ENCODE results near the gene CCDC170. TPM values are rescaled to one million over a fixed set of nuclear protein-coding genes. Genes with fewer than 3 reads are reported as not detected.

The CCDC170 gene
- total and polyA plus RNA-seq, 9 of the 15 experiments (the other 6 are each of a cell fraction or from before 2014, with no cell fraction given): 0.01 to 0.18 (median 0.05) TPM; not detected in 6

DNA sequence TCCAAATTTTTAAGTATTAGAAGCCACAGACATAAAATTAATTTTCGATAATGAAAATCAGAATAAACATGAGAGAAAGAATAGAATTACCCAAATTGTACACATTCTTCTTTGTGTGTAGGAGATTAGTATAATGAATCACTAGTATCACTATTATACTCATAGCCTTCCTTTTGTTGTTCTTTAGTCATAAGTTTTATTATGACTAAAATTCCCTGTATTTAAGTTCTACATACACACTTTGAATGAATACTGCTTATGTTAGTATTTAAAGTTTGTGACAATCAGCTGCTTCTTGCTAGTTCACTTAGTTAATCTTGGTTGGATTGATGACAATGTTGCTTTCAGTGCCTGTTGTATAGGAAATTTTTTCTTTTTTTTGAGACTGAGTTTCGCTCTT is 72.7 kb downstream of the CCDC170 start:
- POLR2A ChIA-PET: interaction anchor here (0.6 to 1.2 kb wide), 2 partner anchors 60 to 162 kb away, joined by 3 to 4 read pairs; no protein-coding TSS in a partner anchor
- DNase-seq (ENCODE audit: extremely low read depth in 1 of 4, low spot score in 3 of 4) (no peak), FAIRE-seq (no peak), ATAC-seq (no peak)
- no peak overlapping the region for H3K4me3 ChIP-seq
- H3K27me3 ChIP-seq (ENCODE audit: control insufficient read depth in 2 of 2, insufficient read depth in 2 of 2, low read length in 2 of 2): 0 out of 5 replicates have a peak, but pooled peaks cover 0 to 3% of the 10 kb centered on the region in 2 experiments
- WGBS (ENCODE audit: insufficient coverage, low coverage, missing lambda C conversion rate): 0% methylated on average over 2 of the region's 2 CpGs
- CTCF ChIA-PET (ENCODE audit: low intra/inter-chr PET ratio): no interaction called here
- no peak overlapping the region for H3K4me2 ChIP-seq (ENCODE audit: insufficient read depth, low read length)
- intact Hi-C loops (cut with micrococcal nuclease) (no loop called here), in situ Hi-C loops (cut with MboI) (no loop called here)
- H3K4me1 ChIP-seq (replicated peaks in 1 of 2; ENCODE audit: control insufficient read depth in 2 of 2, insufficient read depth in 2 of 2, low read length in 2 of 2): no peaks in the 10 kb centered on the region
- H3K27ac ChIP-seq (ENCODE audit: extremely low read depth, low read depth, low read length): no peak overlapping the region
- H3K36me3 ChIP-seq (ENCODE audit: control insufficient read depth, insufficient read depth, low read length): no peaks in the 10 kb centered on the region
- 0 out of 2 replicates have a peak, but pooled peaks cover 2% of the 10 kb centered on the region for H4K20me1 ChIP-seq (replicated peaks; ENCODE audit: control insufficient read depth, insufficient read depth, low read length)
- H3K9ac ChIP-seq (ENCODE audit: insufficient read depth in 1 of 2, low read depth in 2 of 2, low read length in 2 of 2): no peak overlapping the region
- H3K9me1 ChIP-seq (ENCODE audit: control insufficient read depth, insufficient read depth, low read length): no peaks in the 10 kb centered on the region
- no TSS peak for BruUV-seq (replicated peaks)
- no peak overlapping the region for H2AFZ ChIP-seq (ENCODE audit: low read depth, low read length)
- H3K79me2 ChIP-seq (ENCODE audit: control insufficient read depth, insufficient read depth, low read length): no peaks in the 10 kb centered on the region
- H3K9me3 ChIP-seq (replicated peaks; ENCODE audit: control insufficient read depth, insufficient read depth, low read depth, low read length): no peaks in the 10 kb centered on the region; the same call in 1 of the 2 replicates
- TF ChIP-seq, protein P1, sequence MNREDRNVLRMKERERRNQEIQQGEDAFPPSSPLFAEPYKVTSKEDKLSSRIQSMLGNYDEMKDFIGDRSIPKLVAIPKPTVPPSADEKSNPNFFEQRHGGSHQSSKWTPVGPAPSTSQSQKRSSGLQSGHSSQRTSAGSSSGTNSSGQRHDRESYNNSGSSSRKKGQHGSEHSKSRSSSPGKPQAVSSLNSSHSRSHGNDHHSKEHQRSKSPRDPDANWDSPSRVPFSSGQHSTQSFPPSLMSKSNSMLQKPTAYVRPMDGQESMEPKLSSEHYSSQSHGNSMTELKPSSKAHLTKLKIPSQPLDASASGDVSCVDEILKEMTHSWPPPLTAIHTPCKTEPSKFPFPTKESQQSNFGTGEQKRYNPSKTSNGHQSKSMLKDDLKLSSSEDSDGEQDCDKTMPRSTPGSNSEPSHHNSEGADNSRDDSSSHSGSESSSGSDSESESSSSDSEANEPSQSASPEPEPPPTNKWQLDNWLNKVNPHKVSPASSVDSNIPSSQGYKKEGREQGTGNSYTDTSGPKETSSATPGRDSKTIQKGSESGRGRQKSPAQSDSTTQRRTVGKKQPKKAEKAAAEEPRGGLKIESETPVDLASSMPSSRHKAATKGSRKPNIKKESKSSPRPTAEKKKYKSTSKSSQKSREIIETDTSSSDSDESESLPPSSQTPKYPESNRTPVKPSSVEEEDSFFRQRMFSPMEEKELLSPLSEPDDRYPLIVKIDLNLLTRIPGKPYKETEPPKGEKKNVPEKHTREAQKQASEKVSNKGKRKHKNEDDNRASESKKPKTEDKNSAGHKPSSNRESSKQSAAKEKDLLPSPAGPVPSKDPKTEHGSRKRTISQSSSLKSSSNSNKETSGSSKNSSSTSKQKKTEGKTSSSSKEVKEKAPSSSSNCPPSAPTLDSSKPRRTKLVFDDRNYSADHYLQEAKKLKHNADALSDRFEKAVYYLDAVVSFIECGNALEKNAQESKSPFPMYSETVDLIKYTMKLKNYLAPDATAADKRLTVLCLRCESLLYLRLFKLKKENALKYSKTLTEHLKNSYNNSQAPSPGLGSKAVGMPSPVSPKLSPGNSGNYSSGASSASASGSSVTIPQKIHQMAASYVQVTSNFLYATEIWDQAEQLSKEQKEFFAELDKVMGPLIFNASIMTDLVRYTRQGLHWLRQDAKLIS (CRISPR knock-in tag; IDR thresholded peaks at IDR 0.05): no peak
- TF ChIP-seq MCM5 (IDR thresholded peaks at IDR 0.05; ENCODE audit: low read depth) (no peak), RBM15 (IDR thresholded peaks at IDR 0.05; ENCODE audit: insufficient read depth, low read length) (no peak), ZNF589 (CRISPR knock-in tag; IDR thresholded peaks at IDR 0.05; ENCODE audit: low read depth) (no peak), NFE2 (IDR thresholded peaks at IDR 0.05; ENCODE audit: low read depth) (no peak), ZNF707 (CRISPR knock-in tag; conservative IDR thresholded peaks at IDR 0.05) (no peak), HDGF (IDR thresholded peaks at IDR 0.05) (no peak), NFIX (CRISPR knock-in tag; IDR thresholded peaks at IDR 0.05; ENCODE audit: low read depth) (no peak)
- TF ChIP-seq, protein P2, sequence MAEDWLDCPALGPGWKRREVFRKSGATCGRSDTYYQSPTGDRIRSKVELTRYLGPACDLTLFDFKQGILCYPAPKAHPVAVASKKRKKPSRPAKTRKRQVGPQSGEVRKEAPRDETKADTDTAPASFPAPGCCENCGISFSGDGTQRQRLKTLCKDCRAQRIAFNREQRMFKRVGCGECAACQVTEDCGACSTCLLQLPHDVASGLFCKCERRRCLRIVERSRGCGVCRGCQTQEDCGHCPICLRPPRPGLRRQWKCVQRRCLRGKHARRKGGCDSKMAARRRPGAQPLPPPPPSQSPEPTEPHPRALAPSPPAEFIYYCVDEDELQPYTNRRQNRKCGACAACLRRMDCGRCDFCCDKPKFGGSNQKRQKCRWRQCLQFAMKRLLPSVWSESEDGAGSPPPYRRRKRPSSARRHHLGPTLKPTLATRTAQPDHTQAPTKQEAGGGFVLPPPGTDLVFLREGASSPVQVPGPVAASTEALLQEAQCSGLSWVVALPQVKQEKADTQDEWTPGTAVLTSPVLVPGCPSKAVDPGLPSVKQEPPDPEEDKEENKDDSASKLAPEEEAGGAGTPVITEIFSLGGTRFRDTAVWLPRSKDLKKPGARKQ (CRISPR knock-in tag; IDR thresholded peaks at IDR 0.05): no peak
- TF ChIP-seq, protein P3, sequence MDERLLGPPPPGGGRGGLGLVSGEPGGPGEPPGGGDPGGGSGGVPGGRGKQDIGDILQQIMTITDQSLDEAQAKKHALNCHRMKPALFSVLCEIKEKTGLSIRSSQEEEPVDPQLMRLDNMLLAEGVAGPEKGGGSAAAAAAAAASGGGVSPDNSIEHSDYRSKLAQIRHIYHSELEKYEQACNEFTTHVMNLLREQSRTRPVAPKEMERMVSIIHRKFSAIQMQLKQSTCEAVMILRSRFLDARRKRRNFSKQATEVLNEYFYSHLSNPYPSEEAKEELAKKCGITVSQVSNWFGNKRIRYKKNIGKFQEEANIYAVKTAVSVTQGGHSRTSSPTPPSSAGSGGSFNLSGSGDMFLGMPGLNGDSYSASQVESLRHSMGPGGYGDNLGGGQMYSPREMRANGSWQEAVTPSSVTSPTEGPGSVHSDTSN (CRISPR knock-in tag; IDR thresholded peaks at IDR 0.05; ENCODE audit: low read depth): no peak
- TF ChIP-seq, protein P3 (tag; conservative IDR thresholded peaks at IDR 0.05; ENCODE audit: low read depth): no peak
- TF ChIP-seq, protein P4, sequence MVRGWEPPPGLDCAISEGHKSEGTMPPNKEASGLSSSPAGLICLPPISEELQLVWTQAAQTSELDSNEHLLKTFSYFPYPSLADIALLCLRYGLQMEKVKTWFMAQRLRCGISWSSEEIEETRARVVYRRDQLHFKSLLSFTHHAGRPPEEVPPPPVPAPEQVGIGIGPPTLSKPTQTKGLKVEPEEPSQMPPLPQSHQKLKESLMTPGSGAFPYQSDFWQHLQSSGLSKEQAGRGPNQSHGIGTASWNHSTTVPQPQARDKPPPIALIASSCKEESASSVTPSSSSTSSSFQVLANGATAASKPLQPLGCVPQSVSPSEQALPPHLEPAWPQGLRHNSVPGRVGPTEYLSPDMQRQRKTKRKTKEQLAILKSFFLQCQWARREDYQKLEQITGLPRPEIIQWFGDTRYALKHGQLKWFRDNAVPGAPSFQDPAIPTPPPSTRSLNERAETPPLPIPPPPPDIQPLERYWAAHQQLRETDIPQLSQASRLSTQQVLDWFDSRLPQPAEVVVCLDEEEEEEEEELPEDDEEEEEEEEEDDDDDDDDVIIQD (CRISPR knock-in tag; IDR thresholded peaks at IDR 0.05): no peak
